Measurements from ENCODE around the gene NUP214.

GRCh38 chr9:131107760-131108159 lies 17.6 kb upstream of the NUP214 start:
- TF ChIP-seq SPI1 (IDR thresholded peaks at IDR 0.05; ENCODE audit: borderline replicate concordance, low read depth): no peak
- TF ChIP-seq CTCF (IDR thresholded peaks at IDR 0.05; ENCODE audit: insufficient read depth, low read length): no peak
